ENCODE results near the gene ONECUT1.
A peak's percentile ranks its signal among the peaks of the same experiment; 100 is the strongest.

ONECUT1 gene

DNA sequence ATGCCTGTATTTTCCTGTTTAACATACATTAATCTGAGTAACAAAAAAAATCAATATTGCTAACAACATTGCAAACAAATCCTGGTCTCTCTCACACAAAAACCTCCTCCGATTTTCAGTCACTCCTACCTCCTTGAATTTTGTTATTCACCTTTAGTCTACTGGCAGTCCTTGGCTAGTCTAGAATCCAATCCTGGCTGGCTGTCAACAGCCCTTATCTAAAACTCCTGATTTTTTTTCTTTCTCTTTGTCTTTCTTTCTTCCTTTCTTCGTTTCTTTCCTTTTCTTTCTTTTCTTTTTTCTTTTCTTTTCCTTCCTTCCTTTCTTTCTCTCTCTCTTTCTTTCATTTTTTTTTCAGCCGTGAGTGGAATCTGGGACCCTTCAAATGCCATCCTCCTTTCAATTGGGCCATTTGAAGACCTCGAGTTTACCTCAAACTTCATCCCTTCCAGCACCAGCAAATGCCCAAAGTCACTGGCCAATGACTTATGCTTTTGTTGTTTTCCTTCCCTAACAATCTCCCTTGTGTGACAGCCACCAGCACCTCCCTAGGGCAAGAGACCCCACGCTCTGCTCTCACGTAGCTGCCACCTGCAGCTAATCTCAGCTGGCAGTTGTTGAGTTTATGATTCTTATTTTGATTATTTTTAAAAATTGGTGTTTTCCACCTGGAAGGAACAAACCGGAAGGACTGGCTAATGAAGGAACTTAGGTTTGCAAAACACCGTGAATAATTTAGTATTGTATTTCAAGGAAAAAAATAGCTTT lies 6.8 kb upstream of the ONECUT1 start:
- DNase-seq: peak in 1 of 2 experiments; percentile 7

DNA sequence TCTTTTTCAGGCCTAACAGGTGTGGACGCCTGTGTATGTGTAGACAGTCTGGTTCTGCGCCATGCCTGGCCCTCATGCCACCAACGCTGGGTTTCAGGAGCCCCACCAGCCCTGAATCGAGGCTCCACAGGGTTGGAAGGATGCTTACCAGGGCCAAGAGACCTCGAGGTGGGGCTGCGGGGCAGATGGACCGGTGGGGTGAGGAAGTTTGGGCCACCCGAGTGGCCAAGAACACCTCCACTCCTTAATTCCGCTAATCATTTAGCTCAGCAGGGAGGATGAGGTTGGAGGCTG lies 6.0 kb upstream of the ONECUT1 start:
- DNase-seq: no peak

DNA sequence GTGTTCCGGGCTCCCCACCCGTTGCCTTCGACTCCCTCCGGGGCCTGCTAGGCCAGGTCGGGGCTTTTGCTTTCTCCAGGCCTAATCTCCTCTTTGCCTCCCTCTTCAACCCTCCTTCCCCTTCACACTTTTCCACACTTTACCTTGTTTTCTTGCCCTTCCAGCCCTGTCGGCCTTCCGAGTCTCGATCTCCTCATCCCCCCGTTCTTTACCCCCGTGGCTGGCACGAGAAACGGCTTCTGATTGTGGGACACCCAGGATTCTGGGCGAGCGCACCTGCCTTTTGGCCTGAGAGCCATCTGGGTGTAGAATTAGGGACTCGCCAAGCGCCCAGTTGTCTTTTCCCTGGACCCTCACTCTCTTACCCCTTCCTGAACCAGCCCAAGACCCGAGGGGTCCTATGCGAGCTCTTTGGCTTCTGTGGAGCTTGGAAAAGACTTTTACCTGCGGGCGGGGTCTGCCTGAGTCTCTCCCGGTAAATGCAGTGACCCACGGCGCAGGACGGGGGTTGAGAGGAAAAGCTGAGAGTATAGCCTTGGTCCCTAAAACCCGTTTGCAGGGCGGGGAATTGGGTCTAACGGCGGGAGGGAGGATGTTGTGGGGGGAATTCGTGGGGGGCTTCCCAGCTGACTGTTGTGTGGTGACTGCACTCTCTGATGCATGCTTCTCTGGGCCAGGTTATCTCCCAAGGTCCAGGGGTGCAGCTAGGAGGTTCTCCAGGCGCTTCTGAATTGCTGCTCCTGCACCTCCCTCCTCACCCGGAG lies 5.5 kb upstream of the ONECUT1 start:
- no peak for DNase-seq

DNA sequence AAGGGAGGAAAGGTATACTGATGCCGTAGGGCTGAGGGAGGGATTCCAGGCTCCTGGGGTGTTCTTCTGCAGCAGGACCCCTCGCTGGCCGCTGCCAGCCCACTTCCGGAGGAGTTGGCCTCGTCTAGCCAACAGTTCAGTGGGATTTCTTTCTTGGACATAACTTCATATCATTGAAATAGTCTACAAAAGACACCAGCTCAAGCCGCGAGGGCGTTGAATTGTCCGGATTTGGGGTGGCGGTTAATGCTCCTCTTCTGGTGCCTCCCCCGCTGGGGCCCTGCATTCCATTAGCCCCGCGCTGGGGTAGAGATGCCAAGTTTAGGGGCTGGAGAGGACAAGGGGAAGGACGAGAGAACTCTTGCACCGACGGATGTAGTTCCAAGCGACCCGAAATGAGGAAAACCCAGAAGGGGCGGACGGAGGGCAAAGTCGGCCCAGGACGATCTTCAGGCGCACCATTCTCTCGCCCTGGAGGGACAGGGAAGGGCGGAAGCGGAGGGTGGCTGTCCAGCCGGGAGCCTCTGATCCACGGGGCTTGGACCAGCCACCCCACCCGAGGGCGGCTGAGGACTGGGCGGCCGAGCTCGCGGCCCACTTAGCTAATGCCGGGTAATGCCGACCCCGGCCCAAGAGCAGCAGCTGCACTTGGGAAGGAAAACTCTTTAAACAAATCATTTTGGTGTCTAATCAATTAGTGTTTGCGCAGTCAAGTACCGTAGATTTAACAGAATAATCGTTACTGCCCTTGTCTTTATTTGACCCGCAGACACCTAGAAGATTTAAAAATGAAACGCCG lies 4.7 kb upstream of the ONECUT1 start:
- no peak for DNase-seq

- DNase-seq: no peak
These were observed 1.6 kb upstream of the ONECUT1 start for GRCh38 chr15:52791776-52792175.

GRCh38 chr15:52790941-52791751 lies 1.0 kb upstream of the ONECUT1 start:
- no peak for DNase-seq

- peak; percentile 12 to 38 for DNase-seq
These were observed 451 bp downstream of the ONECUT1 start for GRCh38 chr15:52789601-52790168.

DNA sequence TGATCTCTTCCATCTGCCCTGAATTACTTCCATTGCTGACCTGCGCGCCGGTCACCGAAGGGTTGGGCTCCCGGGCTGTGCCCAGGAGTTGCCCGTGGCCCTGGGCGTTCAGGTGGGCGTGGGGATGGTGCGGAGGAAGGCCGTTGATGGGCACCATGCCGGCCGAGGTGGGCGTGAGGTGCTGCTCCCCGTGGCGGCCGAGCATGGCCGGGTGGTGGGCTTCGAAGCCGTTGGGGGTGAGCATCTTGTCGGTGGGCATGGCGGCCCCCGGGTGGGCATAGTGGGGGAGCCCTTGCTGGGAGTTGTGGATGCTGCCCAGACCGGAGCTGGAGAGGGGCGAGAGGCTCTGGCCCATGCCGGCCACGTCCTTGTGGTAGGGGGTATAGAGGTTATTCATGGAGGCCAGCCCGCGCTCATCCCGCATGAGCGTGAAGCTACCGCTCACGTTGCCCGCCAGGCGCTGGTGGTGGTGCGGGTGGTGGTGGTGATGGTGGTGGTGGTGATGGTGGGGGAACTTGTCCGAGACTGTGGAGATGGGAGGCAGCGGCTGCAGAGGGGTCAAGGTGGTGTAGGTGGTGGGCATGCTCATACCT lies 1.0 kb downstream of the ONECUT1 start:
- no peak for DNase-seq

DNA sequence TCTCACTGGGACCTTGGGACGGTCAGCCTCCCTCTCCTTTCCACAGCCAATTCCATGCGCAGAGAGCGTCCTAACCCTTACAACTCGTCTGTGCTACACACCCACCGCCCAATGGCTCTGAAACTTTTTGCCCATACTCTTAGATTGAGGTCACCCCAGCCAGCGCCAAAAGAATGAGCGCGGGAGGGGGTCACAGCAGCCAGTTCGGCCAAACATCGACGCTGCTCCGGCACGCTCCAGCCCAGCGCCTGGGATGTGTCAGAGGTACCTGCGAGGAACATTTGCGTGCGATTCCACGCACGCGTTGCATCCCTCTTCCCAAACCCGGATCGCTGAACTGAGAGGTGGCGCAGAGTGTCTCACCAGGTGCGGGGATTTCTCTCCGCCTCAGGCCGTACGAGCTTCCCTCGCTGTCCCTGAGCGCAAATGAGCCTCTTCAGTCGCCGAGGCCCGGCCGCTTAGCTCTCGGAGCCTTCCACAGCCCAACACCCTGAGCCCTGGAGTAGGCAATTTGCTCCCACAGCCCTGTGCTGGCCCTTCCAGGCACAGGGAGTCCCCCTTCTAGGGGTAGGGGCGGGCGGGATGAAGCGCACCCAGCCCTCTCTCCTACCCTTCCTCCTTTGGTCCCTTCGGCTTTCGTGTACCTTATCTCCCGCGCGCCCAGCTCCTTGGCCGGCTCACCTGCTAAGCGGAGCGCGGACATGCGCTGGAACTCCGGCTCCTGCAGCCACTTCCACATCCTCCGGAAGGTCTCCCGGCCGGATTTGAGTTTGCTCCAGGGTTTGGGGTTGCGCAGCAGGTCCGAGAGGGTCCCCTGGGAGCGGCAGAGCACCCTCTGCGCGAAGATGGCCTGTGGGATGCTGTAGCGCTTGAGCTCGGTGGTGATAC lies 1.8 kb downstream of the ONECUT1 start:
- no peak for DNase-seq

DNA sequence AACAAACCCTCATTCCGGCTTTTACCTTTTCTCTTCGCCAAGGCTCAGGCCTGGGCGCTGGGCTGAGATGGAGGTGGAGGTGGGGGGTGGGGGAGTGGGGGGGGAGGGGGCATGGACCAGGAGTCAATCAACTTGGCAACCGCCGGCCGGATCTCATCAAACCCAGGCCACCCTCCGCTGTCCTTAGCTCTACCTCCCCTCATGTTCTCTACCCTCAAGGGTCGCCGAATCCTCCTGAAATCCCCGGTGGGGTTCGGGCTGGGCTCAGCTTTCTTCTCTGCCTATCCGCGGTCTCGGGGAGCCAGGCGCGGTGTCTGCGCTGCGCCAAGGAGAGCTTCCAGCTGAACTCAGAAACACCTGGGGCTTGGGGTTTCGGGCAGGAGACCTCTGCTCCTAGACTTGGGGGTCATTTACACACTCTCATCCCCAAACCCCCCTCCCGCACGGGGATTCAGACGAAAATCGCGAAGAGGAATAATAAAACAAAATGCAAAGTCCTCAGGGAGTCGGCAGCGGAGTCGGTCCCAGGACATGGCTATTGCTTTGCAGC lies 2.5 kb downstream of the ONECUT1 start:
- no peak for DNase-seq

DNA sequence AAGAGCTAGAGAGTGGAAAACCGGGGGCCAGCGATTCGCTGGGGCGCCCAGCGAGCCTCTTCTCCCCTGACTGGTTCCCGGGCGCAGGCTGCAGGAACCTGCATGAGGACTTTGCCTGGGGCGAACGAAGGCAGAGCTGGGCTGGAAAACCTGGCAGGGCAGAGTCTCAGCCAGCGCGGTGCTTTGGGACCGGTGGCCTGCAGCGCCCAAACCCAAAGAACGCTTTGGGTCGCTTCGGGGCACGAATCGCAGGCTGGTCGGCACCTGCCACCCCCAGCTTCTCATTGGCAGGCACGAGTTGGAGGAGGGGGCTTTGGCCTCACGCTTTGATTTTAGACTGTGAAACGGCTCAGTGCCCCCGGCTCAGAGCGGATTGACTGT lies 3.0 kb downstream of the ONECUT1 start:
- no peak for DNase-seq

DNA sequence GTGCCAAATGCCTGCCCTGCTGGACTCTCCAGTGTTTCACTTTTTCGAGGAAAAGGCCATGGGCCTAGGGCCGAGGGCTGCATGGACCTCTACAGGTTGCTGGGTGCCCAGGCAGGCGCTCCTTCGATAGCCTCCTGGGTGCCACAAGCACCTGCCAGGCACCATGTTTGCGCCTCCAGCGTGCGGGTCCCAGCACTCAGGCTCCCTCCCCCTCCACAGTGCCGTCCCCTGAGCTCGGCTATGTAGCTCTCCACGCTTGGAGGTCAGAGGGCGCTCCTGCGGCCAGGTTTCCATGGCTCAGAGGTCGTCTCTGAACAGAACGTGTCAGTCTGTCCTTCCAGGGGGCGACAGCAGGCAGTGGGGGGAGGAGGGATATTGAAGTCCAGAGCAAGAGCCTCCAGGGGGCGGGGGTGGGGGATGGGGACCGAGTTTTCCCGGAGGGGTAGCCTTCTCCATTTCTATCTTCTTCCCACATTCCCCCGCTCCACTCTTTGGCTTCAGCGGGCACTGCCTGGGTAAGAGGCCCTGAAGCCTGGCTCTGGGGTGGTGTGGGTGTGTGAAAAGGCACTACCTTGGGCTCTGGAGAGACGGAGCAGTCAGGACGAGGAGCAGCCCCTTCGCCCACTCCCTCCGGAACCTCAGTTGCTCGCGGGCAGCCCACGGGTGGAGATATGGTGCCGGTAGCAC lies 3.6 kb downstream of the ONECUT1 start:
- DNase-seq: no peak

GRCh38 chr15:52785672-52786406 lies 4.3 kb downstream of the ONECUT1 start:
- DNase-seq: no peak

GRCh38 chr15:52784799-52785671 lies 5.1 kb downstream of the ONECUT1 start:
- peak; percentile 15 to 40 for DNase-seq

- DNase-seq: peak; percentile 62 to 63
These were observed 6.0 kb downstream of the ONECUT1 start for GRCh38 chr15:52783929-52784798.

DNA sequence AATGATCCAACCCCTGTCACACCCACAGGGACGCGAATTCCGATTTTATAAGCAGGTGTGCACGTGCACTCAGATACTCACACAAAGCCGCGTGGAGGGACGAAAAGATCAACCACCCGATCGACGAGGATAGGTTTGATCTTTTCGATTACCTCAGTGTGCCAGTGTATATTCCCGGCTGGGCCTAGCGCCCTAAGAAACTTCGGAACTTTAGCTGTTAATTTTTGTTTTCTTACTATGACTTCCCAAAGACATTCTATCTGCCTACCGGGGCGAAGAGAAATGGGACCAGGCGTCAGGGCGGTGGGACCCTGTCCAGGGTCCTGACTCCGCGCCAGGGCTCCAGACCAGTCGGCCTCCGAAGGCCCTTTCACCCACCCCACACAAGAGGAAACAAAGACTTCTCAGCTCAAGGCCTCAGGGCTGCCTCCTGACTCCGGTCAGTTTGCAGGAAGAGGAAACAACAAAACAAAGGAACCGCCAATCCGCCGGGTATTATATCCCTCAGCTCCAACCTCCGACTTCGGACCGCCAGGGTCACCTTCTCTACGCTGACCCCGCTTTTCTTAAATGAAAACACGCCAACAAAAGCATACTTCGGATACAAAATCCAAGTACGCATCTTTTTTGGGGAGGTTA lies 6.8 kb downstream of the ONECUT1 start:
- no peak for DNase-seq

DNA sequence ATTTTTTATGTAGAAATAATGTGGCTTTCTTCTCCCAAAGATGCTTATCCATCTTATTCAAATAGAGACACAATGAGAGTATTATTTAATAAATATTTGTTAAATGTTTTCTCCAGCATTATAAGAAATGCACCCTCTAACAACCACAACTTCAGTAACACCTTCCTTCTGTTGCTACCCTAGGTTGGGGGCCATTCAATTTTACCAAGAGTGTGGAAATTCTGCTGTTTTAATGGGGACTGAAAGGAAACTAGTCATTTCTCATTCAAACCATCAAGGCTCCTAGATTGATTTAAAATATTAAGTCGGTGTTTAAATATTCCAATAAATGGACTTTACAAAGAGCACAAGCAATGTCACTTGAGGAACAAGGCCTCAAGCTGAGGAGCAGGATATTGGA lies 7.6 kb downstream of the ONECUT1 start:
- DNase-seq: no peak
